Measurements from ENCODE around the gene MDFIC. TPM values are rescaled to one million over a fixed set of nuclear protein-coding genes. Genes with fewer than 3 reads are reported as not detected.

MDFIC gene
- total and polyA plus RNA-seq, 2 of the 4 experiments (the other 2 are of a cell fraction) = 16.9 to 35.0 TPM

- dilution Hi-C loops (cut with HindIII; ENCODE audit: low sequenced_read_pairs, unreplicated experiment) = no loop called here
Observed at GRCh38 chr7:114919587-114919986, 2.3 kb upstream of the MDFIC start.

More at GRCh38 chr7:114919587-114919986, 2.3 kb upstream of the MDFIC start:
- no peak overlapping the region for H3K23ac ChIP-seq (ENCODE audit: low read depth, low read length)
- H2BK20ac ChIP-seq (ENCODE audit: low read depth, low read length) = no peak overlapping the region
- H3K9ac ChIP-seq (ENCODE audit: low read depth, low read length) = no peak overlapping the region
- no peak overlapping the region for H2BK120ac ChIP-seq (ENCODE audit: low read depth, low read length)
- 80% methylated on average over 1 of the region's 3 CpGs; no CpG with 5 or more reads in 1 of the 2 experiments for WGBS, 2 experiments (ENCODE audit: extremely low coverage in 2 of 2, insufficient read length in 1 of 2)
- H4K5ac ChIP-seq (ENCODE audit: low read depth, low read length) = no peak overlapping the region
- no peaks in the 10 kb centered on the region for H3K9me3 ChIP-seq (ENCODE audit: control insufficient read depth, insufficient read depth, low read length)
- DNase-seq = no peak
- CTCF ChIA-PET = no interaction called here
- H4K20me1 ChIP-seq (ENCODE audit: insufficient read depth, low read length) = no peaks in the 10 kb centered on the region
- H3K27ac ChIP-seq (ENCODE audit: insufficient read depth, low read length) = no peak overlapping the region
- intact Hi-C loops (cut with micrococcal nuclease) (no loop called here), in situ Hi-C loops (cut with MboI; ENCODE audit: low sequenced_read_pairs) (no loop called here)
- no peak overlapping the region for H3K4me3 ChIP-seq (ENCODE audit: insufficient read depth, low read depth, low read length)
- H4K8ac ChIP-seq (ENCODE audit: low read depth in 2 of 2, low read length in 2 of 2) = no peak overlapping the region
- H2BK5ac ChIP-seq (ENCODE audit: low read depth, low read length, poor library complexity, severe bottlenecking) = no peak overlapping the region
- peaks cover 0 to 11% of the 10 kb centered on the region in 2 experiments; a peak in 2 of 4 replicates for H3K79me1 ChIP-seq (ENCODE audit: low read depth in 1 of 2, low read length in 2 of 2)
- ATAC-seq (ENCODE audit: low read depth) = no peak
- H3K56ac ChIP-seq (ENCODE audit: extremely low read depth, insufficient read depth, low read length) = no peak overlapping the region
- BruUV-seq (replicated peaks) = no TSS peak
- no peak overlapping the region for H3K14ac ChIP-seq (replicated peaks; ENCODE audit: low read depth, low read length)
- H3K36me3 ChIP-seq (ENCODE audit: control insufficient read depth, insufficient read depth, low read length) = no peaks in the 10 kb centered on the region
- H3K27me3 ChIP-seq (ENCODE audit: control insufficient read depth, insufficient read depth, low read length) = no peaks in the 10 kb centered on the region
- no peak overlapping the region for H2BK15ac ChIP-seq (ENCODE audit: low read depth, low read length)
- no peak overlapping the region for H2AFZ ChIP-seq (replicated peaks; ENCODE audit: low read length, poor library complexity)
- H3K4me2 ChIP-seq (ENCODE audit: low read depth, low read length) = no peak overlapping the region
- H2AK9ac ChIP-seq (replicated peaks; ENCODE audit: low read depth, low read length, poor library complexity) = no peak overlapping the region
- H3K18ac ChIP-seq (ENCODE audit: low read depth, low read length) = no peak overlapping the region
- H3K4me1 ChIP-seq (ENCODE audit: control insufficient read depth, insufficient read depth, low read length) = peaks cover 4% of the 10 kb centered on the region; the same call in 1 of the 2 replicates
- 0 out of 2 replicates have a peak, but pooled peaks cover 2% of the 10 kb centered on the region for H3K9me1 ChIP-seq (ENCODE audit: insufficient read depth, low read length)
- no peak overlapping the region for H3K4ac ChIP-seq (ENCODE audit: low read depth, low read length)
- no peak overlapping the region for H4K91ac ChIP-seq (ENCODE audit: insufficient read depth, low read depth, low read length)
- POLR2A ChIA-PET (ENCODE audit: unreplicated experiment) = no interaction called here
- H2AK5ac ChIP-seq (ENCODE audit: low read depth, low read length) = 0 out of 2 replicates have a peak overlapping the region, but pooled peaks have one; percentile 35
- TF ChIP-seq CHD1 (IDR thresholded peaks at IDR 0.05; ENCODE audit: low read depth, low read length) (no peak), MXI1 (IDR thresholded peaks at IDR 0.05; ENCODE audit: borderline replicate concordance, low read depth, low read length) (no peak), SMC3 (IDR thresholded peaks at IDR 0.05; ENCODE audit: low read depth, low read length) (no peak), ELK1 (IDR thresholded peaks at IDR 0.05; ENCODE audit: borderline replicate concordance, low read depth, low read length) (no peak), BHLHE40 (IDR thresholded peaks at IDR 0.05; ENCODE audit: low read depth, low read length) (no peak), MAFK (IDR thresholded peaks at IDR 0.05; ENCODE audit: low read depth, low read length) (no peak), RCOR1 (IDR thresholded peaks at IDR 0.05; ENCODE audit: insufficient replicate concordance, low read length) (no peak), CEBPB (IDR thresholded peaks at IDR 0.05; ENCODE audit: low read depth, low read length) (no peak), USF2 (IDR thresholded peaks at IDR 0.05; ENCODE audit: low read depth, low read length) (no peak), RFX5 (IDR thresholded peaks at IDR 0.05; ENCODE audit: low read depth, low read length) (no peak), CTCF (conservative IDR thresholded peaks at IDR 0.05; ENCODE audit: low read depth, low read length) (no peak), MAZ (IDR thresholded peaks at IDR 0.05; ENCODE audit: borderline replicate concordance, low read depth, low read length) (no peak), RAD21 (IDR thresholded peaks at IDR 0.05; ENCODE audit: low read length) (no peak), POLR2A (IDR thresholded peaks at IDR 0.05; ENCODE audit: low read depth, low read length) (no peak), NFE2L2 (IDR thresholded peaks at IDR 0.05; ENCODE audit: low read depth, low read length) (no peak), FOS (IDR thresholded peaks at IDR 0.05; ENCODE audit: low read depth, low read length) (no peak)

All from IMR-90 (cell line).